ENCODE measurements around the gene APOBEC3A. TPM values are rescaled to one million over a fixed set of nuclear protein-coding genes. Genes with fewer than 3 reads are reported as not detected.

Gene APOBEC3A
- total RNA-seq, 6 experiments from 2014 or later = 0.73 to 2.8 (median 1.1) TPM

- ATAC-seq = no peak
- DNase-seq = peak in 1 of 3 donors; percentile 46
- Histone ChIP-seq H3K9me3 (no peaks in the 10 kb centered on the region), H3K4me3 (no peak overlapping the region), H3K36me3 (no peaks in the 10 kb centered on the region), H3K4me1 (no peaks in the 10 kb centered on the region), H3K27me3 (no peaks in the 10 kb centered on the region), H3K27ac (peak overlapping the region in 1 of 3 donors; percentile 29)
- TF ChIP-seq POLR2A (IDR thresholded peaks at IDR 0.05) = no peak
- no peak for TF ChIP-seq CTCF (IDR thresholded peaks at IDR 0.05)
- WGBS (ENCODE audit: insufficient coverage, low coverage, low lambda C conversion rate, missing lambda C conversion rate) = 60% methylated on average over 1 of the region's 7 CpGs
- intact Hi-C loops (cut with DNase I) = no loop called here
These were observed 9.5 kb downstream of the APOBEC3A start for GRCh38 chr22:38966942-38967341.

- ATAC-seq (peak in 3 of 4 donors; percentile 50 to 70 (median 62)), DNase-seq (peak in 1 of 3 donors; percentile 69)
- Histone ChIP-seq H3K9me3 (no peaks in the 10 kb centered on the region), H3K4me3 (no peak overlapping the region), H3K4me1 (no peaks in the 10 kb centered on the region), H3K36me3 (no peaks in the 10 kb centered on the region), H3K27me3 (no peaks in the 10 kb centered on the region), H3K27ac (peak overlapping the region in 1 of 3 donors; percentile 29)
- TF ChIP-seq CTCF (IDR thresholded peaks at IDR 0.05) = no peak
- no peak for TF ChIP-seq POLR2A (IDR thresholded peaks at IDR 0.05)
- 60% methylated on average over 6 of the region's 15 CpGs for WGBS (ENCODE audit: insufficient coverage, low coverage, low lambda C conversion rate, missing lambda C conversion rate)
- intact Hi-C loops (cut with DNase I) = no loop called here
These were observed 10.3 kb downstream of the APOBEC3A start for GRCh38 chr22:38967451-38968450.

- H3K27ac ChIP-seq = no peak overlapping the region
- H3K9me3 ChIP-seq = no peaks in the 10 kb centered on the region
- no peaks in the 10 kb centered on the region for H3K4me1 ChIP-seq
- DNase-seq (peak in 1 of 3 donors; percentile 31), ATAC-seq (no peak)
- TF ChIP-seq CTCF (IDR thresholded peaks at IDR 0.05) (no peak), POLR2A (IDR thresholded peaks at IDR 0.05) (no peak)
- H3K36me3 ChIP-seq = no peaks in the 10 kb centered on the region
- 66% methylated on average over 7 of the region's 11 CpGs for WGBS (ENCODE audit: insufficient coverage, low coverage, low lambda C conversion rate, missing lambda C conversion rate)
- intact Hi-C loops (cut with DNase I) = no loop called here
- H3K27me3 ChIP-seq = no peaks in the 10 kb centered on the region
- no peak overlapping the region for H3K4me3 ChIP-seq
These were observed 11.4 kb downstream of the APOBEC3A start for GRCh38 chr22:38968801-38969200.

- ATAC-seq (no peak), DNase-seq (peak in 1 of 3 donors; percentile 30)
- Histone ChIP-seq H3K4me3 (no peak overlapping the region), H3K4me1 (no peaks in the 10 kb centered on the region), H3K27ac (no peak overlapping the region), H3K9me3 (no peaks in the 10 kb centered on the region), H3K27me3 (no peaks in the 10 kb centered on the region), H3K36me3 (no peaks in the 10 kb centered on the region)
- no peak for TF ChIP-seq POLR2A (IDR thresholded peaks at IDR 0.05)
- intact Hi-C loops (cut with DNase I) = no loop called here
- 37% methylated on average over 8 of the region's 8 CpGs for WGBS (ENCODE audit: insufficient coverage, low coverage, low lambda C conversion rate, missing lambda C conversion rate)
These were observed 13.1 kb downstream of the APOBEC3A start for GRCh38 chr22:38970551-38970950.

GRCh38 chr22:38971202-38971601 lies 13.8 kb downstream of the APOBEC3A start:
- H3K36me3 ChIP-seq = no peaks in the 10 kb centered on the region
- no CpG with 5 or more reads among the region's 5 CpGs for WGBS (ENCODE audit: insufficient coverage, low coverage, low lambda C conversion rate, missing lambda C conversion rate)
- H3K4me1 ChIP-seq = no peaks in the 10 kb centered on the region
- intact Hi-C loops (cut with DNase I) = no loop called here
- no peaks in the 10 kb centered on the region for H3K27me3 ChIP-seq
- no peaks in the 10 kb centered on the region for H3K9me3 ChIP-seq
- TF ChIP-seq POLR2A (IDR thresholded peaks at IDR 0.05) (no peak), CTCF (IDR thresholded peaks at IDR 0.05) (no peak)
- H3K4me3 ChIP-seq = no peak overlapping the region
- ATAC-seq = no peak
- H3K27ac ChIP-seq = no peak overlapping the region
- peak in 1 of 3 donors; percentile 45 for DNase-seq

Data from right lobe of liver (tissue), 6 donors.